Activated T-cell treated with anti-CD3 and anti-CD28 coated beads, Interleukin-2, amount 50 U/mL, for 24 hours (primary cell): Measurements from ENCODE around the gene CARS2.
"Not testable (repeated sequence)": the region's sequence is repeated elsewhere in the genome, so short reads cannot be mapped to it uniquely, and the experiment has no call there.

Experiments used
- DNase-seq: peaks from one replicate; pipeline ENCODE4 v3.0.0-alpha.2; 2020
- H3K27ac Mint-ChIP-seq: 2 replicates; pipeline ENCODE4 v1.8.0; 2020; ENCODE audit warnings: mild to moderate bottlenecking, mixed read lengths
- H3K27me3 Mint-ChIP-seq: 2 replicates; pipeline ENCODE4 v1.8.0; 2020; ENCODE audit warnings: mixed read lengths
- H3K36me3 Mint-ChIP-seq: 2 replicates; pipeline ENCODE4 v1.8.0; 2020; ENCODE audit warnings: low read depth, mixed read lengths
- H3K4me1 Mint-ChIP-seq: 2 replicates; pipeline ENCODE4 v1.8.0; 2020; ENCODE audit warnings: low read depth, mixed read lengths
- H3K4me3 Mint-ChIP-seq: 2 replicates; pipeline ENCODE4 v1.8.0; 2020; ENCODE audit warnings: mild to moderate bottlenecking, moderate library complexity, mixed read lengths
- H3K9me3 Mint-ChIP-seq: 2 replicates; pipeline ENCODE4 v1.8.0; 2020; ENCODE audit warnings: mixed read lengths

CARS2 gene

GRCh38 chr13:110714797-110715394, 9.0 kb upstream of the CARS2 start:
- Mint-ChIP-seq H3K4me1 (peaks cover 37% of the 10 kb centered on the region), H3K9me3 (no peaks in the 10 kb centered on the region), H3K27me3 (no peaks in the 10 kb centered on the region), H3K36me3 (peaks cover 40% of the 10 kb centered on the region), H3K4me3 (peak overlapping the region; percentile 94), H3K27ac (peak overlapping the region; percentile 97)
- peak; percentile 70 for DNase-seq

GRCh38 chr13:110713981-110714796, 8.3 kb upstream of the CARS2 start:
- Mint-ChIP-seq H3K27ac (peak overlapping the region; percentile 97), H3K27me3 (no peaks in the 10 kb centered on the region), H3K36me3 (peaks cover 33% of the 10 kb centered on the region), H3K9me3 (no peaks in the 10 kb centered on the region), H3K4me3 (peak overlapping the region; percentile 94), H3K4me1 (peaks cover 32% of the 10 kb centered on the region)
- peak; percentile 81 for DNase-seq

GRCh38 chr13:110713642-110713952, 7.7 kb upstream of the CARS2 start, which contains the start of gene ING1:
Gene ING1, plus strand, starts transcription at chr13:110713700. Its CDS starts 450 bp downstream, at chr13:110714150.
- H3K4me1 Mint-ChIP-seq: peaks cover 32% of the 10 kb centered on the region
- H3K27ac Mint-ChIP-seq: peak within 1 kb of the TSS; percentile 99
- H3K4me3 Mint-ChIP-seq: peak within 1 kb of the TSS; percentile 94
- no peak for DNase-seq
- no peaks in the 10 kb centered on the region for H3K9me3 Mint-ChIP-seq
- no peaks in the 10 kb centered on the region for H3K27me3 Mint-ChIP-seq
- peaks cover 29% of the 10 kb centered on the region for H3K36me3 Mint-ChIP-seq

GRCh38 chr13:110712849-110713641, 7.1 kb upstream of the CARS2 start:
- H3K9me3 Mint-ChIP-seq: no peaks in the 10 kb centered on the region
- H3K36me3 Mint-ChIP-seq: peaks cover 29% of the 10 kb centered on the region
- peaks cover 29% of the 10 kb centered on the region for H3K4me1 Mint-ChIP-seq
- DNase-seq: peak; percentile 99
- peak overlapping the region; percentile 99 for H3K27ac Mint-ChIP-seq
- no peaks in the 10 kb centered on the region for H3K27me3 Mint-ChIP-seq
- H3K4me3 Mint-ChIP-seq: peak overlapping the region; percentile 93

- H3K36me3 Mint-ChIP-seq: peaks cover 29% of the 10 kb centered on the region
- no peaks in the 10 kb centered on the region for H3K9me3 Mint-ChIP-seq
- peak; percentile 96 for DNase-seq
- H3K4me3 Mint-ChIP-seq: peak overlapping the region; percentile 93
- no peaks in the 10 kb centered on the region for H3K27me3 Mint-ChIP-seq
- peaks cover 21% of the 10 kb centered on the region for H3K4me1 Mint-ChIP-seq
- H3K27ac Mint-ChIP-seq: peak overlapping the region; percentile 99
Observed at GRCh38 chr13:110712081-110712848, 6.3 kb upstream of the CARS2 start.

GRCh38 chr13:110706570-110707372, 855 bp upstream of the CARS2 start:
- DNase-seq: no peak
- H3K4me1 Mint-ChIP-seq: peaks cover 46% of the 10 kb centered on the region
- H3K4me3 Mint-ChIP-seq: peak overlapping the region; percentile 78
- peaks cover 42% of the 10 kb centered on the region for H3K36me3 Mint-ChIP-seq
- H3K9me3 Mint-ChIP-seq: no peaks in the 10 kb centered on the region
- H3K27ac Mint-ChIP-seq: peak overlapping the region; percentile 82
- H3K27me3 Mint-ChIP-seq: no peaks in the 10 kb centered on the region

GRCh38 chr13:110705356-110705825, 525 bp downstream of the CARS2 start:
- H3K4me1 Mint-ChIP-seq: peaks cover 39% of the 10 kb centered on the region
- H3K9me3 Mint-ChIP-seq: no peaks in the 10 kb centered on the region
- DNase-seq: no peak
- peak overlapping the region; percentile 92 for H3K4me3 Mint-ChIP-seq
- no peaks in the 10 kb centered on the region for H3K27me3 Mint-ChIP-seq
- peak overlapping the region; percentile 94 for H3K27ac Mint-ChIP-seq
- peaks cover 50% of the 10 kb centered on the region for H3K36me3 Mint-ChIP-seq

GRCh38 chr13:110702591-110703526, 3.1 kb downstream of the CARS2 start:
- peaks cover 75% of the 10 kb centered on the region for H3K36me3 Mint-ChIP-seq
- H3K9me3 Mint-ChIP-seq: no peaks in the 10 kb centered on the region
- H3K27me3 Mint-ChIP-seq: no peaks in the 10 kb centered on the region
- H3K27ac Mint-ChIP-seq: peak overlapping the region; percentile 13
- no peak overlapping the region for H3K4me3 Mint-ChIP-seq
- no peak for DNase-seq
- peaks cover 59% of the 10 kb centered on the region for H3K4me1 Mint-ChIP-seq

- Mint-ChIP-seq H3K4me1 (peaks cover 61% of the 10 kb centered on the region), H3K4me3 (peak overlapping the region; percentile 24), H3K9me3 (no peaks in the 10 kb centered on the region), H3K27me3 (no peaks in the 10 kb centered on the region), H3K27ac (peak overlapping the region; percentile 68), H3K36me3 (peaks cover 83% of the 10 kb centered on the region)
- DNase-seq: no peak
Observed at GRCh38 chr13:110702089-110702488, 3.8 kb downstream of the CARS2 start.

GRCh38 chr13:110701061-110701460, 4.9 kb downstream of the CARS2 start:
- Mint-ChIP-seq H3K4me1 (peaks cover 55% of the 10 kb centered on the region), H3K36me3 (peaks cover 93% of the 10 kb centered on the region)
- H3K9me3 Mint-ChIP-seq, H3K27me3 Mint-ChIP-seq, H3K4me3 Mint-ChIP-seq, DNase-seq, H3K27ac Mint-ChIP-seq: not testable (repeated sequence)

- H3K36me3 Mint-ChIP-seq: peaks cover 97% of the 10 kb centered on the region
- H3K9me3 Mint-ChIP-seq: no peaks in the 10 kb centered on the region
- no peak for DNase-seq
- peaks cover 55% of the 10 kb centered on the region for H3K4me1 Mint-ChIP-seq
- H3K27me3 Mint-ChIP-seq: no peaks in the 10 kb centered on the region
- H3K27ac Mint-ChIP-seq: no peak overlapping the region
- H3K4me3 Mint-ChIP-seq: no peak overlapping the region
Observed at GRCh38 chr13:110700641-110701040, 5.3 kb downstream of the CARS2 start.

- DNase-seq: no peak
- Mint-ChIP-seq H3K36me3 (peaks cover 94% of the 10 kb centered on the region), H3K27me3 (no peaks in the 10 kb centered on the region), H3K4me3 (no peak overlapping the region), H3K4me1 (peaks cover 55% of the 10 kb centered on the region), H3K27ac (no peak overlapping the region), H3K9me3 (no peaks in the 10 kb centered on the region)
Observed at GRCh38 chr13:110700186-110700585, 5.7 kb downstream of the CARS2 start.
